K562 (cell line): ENCODE data around the gene ALDH7A1. TPM values are rescaled to one million over a fixed set of nuclear protein-coding genes. Genes with fewer than 3 reads are reported as not detected.
A peak's percentile ranks its signal among the peaks of the same experiment; 100 is the strongest.

Experiments used
- BCL6 ChIP-seq: fragments of 250-450 bp; sonication (Bioruptor Pico); IDR thresholded peaks from 2 replicates; pipeline ENCODE4 v1.4.0; 2020
- PYGO2 ChIP-seq: fragments of 450-650 bp; IDR thresholded peaks from 2 replicates; pipeline ENCODE4 v1.6.1; 2016; ENCODE audit warnings: mild to moderate bottlenecking, missing genetic modification characterization, moderate library complexity, missing compliant biosample characterization
- THAP12 ChIP-seq: fragments of 250-450 bp; sonication (Bioruptor Pico); IDR thresholded peaks from 2 replicates; pipeline ENCODE4 v1.9.0; 2021; ENCODE audit warnings: mild to moderate bottlenecking, inconsistent platforms
- ZBTB40 ChIP-seq, 2 experiments: fragments of 450-650 bp in 1 of 2; sonication (generic) in 1 of 2; formaldehyde crosslinking in 1 of 2; IDR thresholded peaks; 2 replicates each; pipeline versions ENCODE4 v1.7.1 to v1.9.0; 2016 to 2022; ENCODE audit warnings: inconsistent platforms in 1 of 2, mild to moderate bottlenecking in 1 of 2, missing genetic modification reagents in 1 of 2
- ZNF395 ChIP-seq: fragments of 200-800 bp; sonication (Bioruptor generic); IDR thresholded peaks from 2 replicates; pipeline ENCODE4 v1.6.1; 2017; ENCODE audit warnings: missing genetic modification characterization, missing compliant biosample characterization
- ZNF717 ChIP-seq: fragments of 250-450 bp; sonication (Bioruptor Pico); IDR thresholded peaks from 2 replicates; pipeline ENCODE4 v1.5.0; 2021
- polyA plus RNA-seq, 8 experiments: library from polyadenylated mRNA; depleted of rRNA in 4 of 8; stranded (reverse) in 5 of 8; unstranded in 3 of 8; fragments of >200 nt; fragmentation: Nextera tagmentation in 2 of 8; fragmentation: Illumina TruSeq in 1 of 8; extraction: Ambion mirVana in 2 of 8; extraction: Trizol in 1 of 8; gene quantifications; 2 replicates each; pipeline versions ENCODE4 v1.2.1 to v1.2.3, GENCODE V29; 2011 to 2014; ENCODE audit warnings: inconsistent platforms in 1 of 8, missing spikeins in 1 of 8
- total RNA-seq, 7 experiments: library from RNA; depleted of rRNA in 6 of 7; stranded (reverse); fragments of >200 nt in 6 of 7; fragmentation: Illumina TruSeq in 2 of 7; extraction: Trizol in 2 of 7; gene quantifications; 2 replicates each; pipeline versions ENCODE4 v1.2.1 to v1.2.3, GENCODE V29; 2011 to 2021; ENCODE audit warnings: low replicate concordance in 1 of 7
- TF ChIP-seq, protein P1 (sequence below): sonication (generic); IDR thresholded peaks from 2 replicates; pipeline ENCODE4 v1.6.1; 2016

ALDH7A1 gene
- total and polyA plus RNA-seq, 9 of the 15 experiments (the other 6 are each of a cell fraction or from before 2014, with no cell fraction given), result 0.04 to 0.49 TPM; not detected in 7

DNA sequence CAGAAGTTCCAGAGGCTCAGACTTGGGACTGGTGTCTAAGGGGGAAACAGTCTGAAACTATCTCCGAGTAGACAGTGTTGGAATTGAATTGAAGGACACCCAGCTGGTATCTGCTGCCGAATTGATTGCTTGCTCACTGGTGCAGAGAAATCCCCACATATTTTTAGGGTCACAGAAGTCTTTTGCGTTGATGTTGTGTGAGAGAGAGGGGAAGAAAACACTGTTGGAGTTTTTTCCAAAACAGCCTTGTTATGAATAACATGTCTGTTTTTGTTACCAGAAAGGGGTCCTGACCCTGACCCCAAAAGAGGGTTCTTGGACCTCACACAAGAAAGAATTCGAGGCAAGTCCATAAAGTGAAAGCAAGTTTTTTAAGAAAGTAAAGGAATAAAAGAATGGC, 81.3 kb downstream of the ALDH7A1 start (continued):
- 0 out of 2 replicates have a peak, but pooled peaks have one; percentile 43 for TF ChIP-seq ZBTB40 (IDR thresholded peaks at IDR 0.05)
- TF ChIP-seq ZBTB40 (CRISPR knock-in tag; IDR thresholded peaks at IDR 0.05), result no peak
- TF ChIP-seq ZNF717 (CRISPR knock-in tag), result 0 out of 2 replicates have a peak, but pooled peaks have one; percentile 59
- TF ChIP-seq ZNF395 (CRISPR knock-in tag), result no peak
- TF ChIP-seq, protein P1, sequence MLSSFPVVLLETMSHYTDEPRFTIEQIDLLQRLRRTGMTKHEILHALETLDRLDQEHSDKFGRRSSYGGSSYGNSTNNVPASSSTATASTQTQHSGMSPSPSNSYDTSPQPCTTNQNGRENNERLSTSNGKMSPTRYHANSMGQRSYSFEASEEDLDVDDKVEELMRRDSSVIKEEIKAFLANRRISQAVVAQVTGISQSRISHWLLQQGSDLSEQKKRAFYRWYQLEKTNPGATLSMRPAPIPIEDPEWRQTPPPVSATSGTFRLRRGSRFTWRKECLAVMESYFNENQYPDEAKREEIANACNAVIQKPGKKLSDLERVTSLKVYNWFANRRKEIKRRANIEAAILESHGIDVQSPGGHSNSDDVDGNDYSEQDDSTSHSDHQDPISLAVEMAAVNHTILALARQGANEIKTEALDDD, result no peak
- TF ChIP-seq BCL6 (CRISPR knock-in tag), result no peak
- no peak for TF ChIP-seq PYGO2 (tag)
- no peak for TF ChIP-seq THAP12 (CRISPR knock-in tag)
